CD4-positive, alpha-beta T cell treated with Interleukin-1 beta for 1 hour (primary cell): ENCODE data around the gene FAAP20.

Source experiments
- DNase-seq, 2 donors: peaks; one replicate each; pipeline ENCODE4 v3.0.0-alpha.2; 2020 to 2022

The FAAP20 gene

GRCh38 chr1:2210084-2210653 is 15.6 kb upstream of the FAAP20 start:
- DNase-seq: no peak

GRCh38 chr1:2209400-2210083 is 15.0 kb upstream of the FAAP20 start:
- no peak for DNase-seq

- DNase-seq: no peak
These were observed 14.0 kb upstream of the FAAP20 start for GRCh38 chr1:2208309-2209239.

- DNase-seq: no peak
These were observed 12.4 kb upstream of the FAAP20 start for GRCh38 chr1:2206813-2207487.

GRCh38 chr1:2205191-2205952 is 10.8 kb upstream of the FAAP20 start:
- DNase-seq: peak; percentile 94

- peak in 1 of 2 donors; percentile 79 for DNase-seq
These were observed 10.0 kb upstream of the FAAP20 start for GRCh38 chr1:2204415-2205190.

GRCh38 chr1:2203671-2204414 is 9.3 kb upstream of the FAAP20 start:
- no peak for DNase-seq

- DNase-seq: no peak
These were observed 8.4 kb upstream of the FAAP20 start for GRCh38 chr1:2202843-2203601.

GRCh38 chr1:2202008-2202575 is 7.5 kb upstream of the FAAP20 start:
- no peak for DNase-seq

GRCh38 chr1:2201062-2201461 is 6.5 kb upstream of the FAAP20 start:
- DNase-seq: no peak

- DNase-seq: no peak
These were observed 5.9 kb upstream of the FAAP20 start for GRCh38 chr1:2200308-2200943.

GRCh38 chr1:2199042-2199810 is 4.7 kb upstream of the FAAP20 start:
- peak; percentile 91 for DNase-seq

- DNase-seq: no peak
These were observed 4.0 kb upstream of the FAAP20 start for GRCh38 chr1:2198571-2198970.

- no peak for DNase-seq
These were observed 3.2 kb upstream of the FAAP20 start for GRCh38 chr1:2197707-2198165.

- DNase-seq: no peak
These were observed 2.5 kb upstream of the FAAP20 start for GRCh38 chr1:2196901-2197638.

- no peak for DNase-seq
These were observed 1.2 kb upstream of the FAAP20 start for GRCh38 chr1:2195785-2196184.

- peak; percentile 88 to 89 for DNase-seq
These were observed 514 bp upstream of the FAAP20 start for GRCh38 chr1:2194898-2195673.
